Memory B cell (primary cell): Measurements from ENCODE around the gene SNX13.

Experiments
- ATAC-seq: fragments of 150-1000 bp; cut with Tn5 transposase; 2 replicates; pipeline ENCODE4 v1.10.0; 2021; ENCODE audit warnings: low read depth, mild to moderate bottlenecking, moderate library complexity
- DNase-seq, 2 donors: peaks; one replicate each; pipeline ENCODE4 v3.0.0; 2022; ENCODE audit warnings: low spot score in 2 of 2
- H3K27ac Mint-ChIP-seq: one replicate; pipeline ENCODE4 v1.8.0; 2022; ENCODE audit warnings: mild to moderate bottlenecking, moderate library complexity, mixed read lengths
- H3K27me3 Mint-ChIP-seq: one replicate; pipeline ENCODE4 v1.8.0; 2022; ENCODE audit warnings: mixed read lengths
- H3K36me3 Mint-ChIP-seq: one replicate; pipeline ENCODE4 v1.8.0; 2022; ENCODE audit warnings: mild to moderate bottlenecking, mixed read lengths
- H3K4me1 Mint-ChIP-seq: one replicate; pipeline ENCODE4 v1.8.0; 2022; ENCODE audit warnings: mixed read lengths
- H3K4me3 Mint-ChIP-seq: one replicate; pipeline ENCODE4 v1.8.0; 2022; ENCODE audit warnings: mild to moderate bottlenecking, moderate library complexity, mixed read lengths
- H3K9me3 Mint-ChIP-seq: one replicate; pipeline ENCODE4 v1.8.0; 2022; ENCODE audit warnings: mixed read lengths

SNX13 gene

GRCh38 chr7:17940302-17940883 lies at the start of gene SNX13:
Gene SNX13 (minus strand): TSS chr7:17940494. CDS start chr7:17940295, 199 bp downstream.
- Mint-ChIP-seq H3K4me1 (peaks cover 25% of the 10 kb centered on the region), H3K9me3 (no peaks in the 10 kb centered on the region), H3K27me3 (no peaks in the 10 kb centered on the region), H3K36me3 (peaks cover 2% of the 10 kb centered on the region), H3K27ac (peak within 1 kb of the TSS; percentile 100), H3K4me3 (peak within 1 kb of the TSS; percentile 100)
- DNase-seq (peak; percentile 83 to 84), ATAC-seq (peak; percentile 88)

- H3K27me3 Mint-ChIP-seq = peaks cover 4% of the 10 kb centered on the region
- no peak overlapping the region for H3K27ac Mint-ChIP-seq
- H3K9me3 Mint-ChIP-seq = no peaks in the 10 kb centered on the region
- H3K4me1 Mint-ChIP-seq = peaks cover 2% of the 10 kb centered on the region
- no peak overlapping the region for H3K4me3 Mint-ChIP-seq
- no peaks in the 10 kb centered on the region for H3K36me3 Mint-ChIP-seq
- ATAC-seq (no peak), DNase-seq (no peak)
Observed at GRCh38 chr7:17989546-17989945, 49.3 kb upstream of the SNX13 start.

GRCh38 chr7:17988858-17989257 lies 48.6 kb upstream of the SNX13 start:
- Mint-ChIP-seq H3K4me3 (no peak overlapping the region), H3K27me3 (peaks cover 4% of the 10 kb centered on the region), H3K4me1 (peaks cover 5% of the 10 kb centered on the region), H3K9me3 (no peaks in the 10 kb centered on the region), H3K27ac (no peak overlapping the region), H3K36me3 (no peaks in the 10 kb centered on the region)
- ATAC-seq (no peak), DNase-seq (no peak)

- H3K36me3 Mint-ChIP-seq = no peaks in the 10 kb centered on the region
- no peak overlapping the region for H3K4me3 Mint-ChIP-seq
- ATAC-seq (no peak), DNase-seq (no peak)
- H3K27me3 Mint-ChIP-seq = peaks cover 4% of the 10 kb centered on the region
- H3K27ac Mint-ChIP-seq = no peak overlapping the region
- H3K9me3 Mint-ChIP-seq = peaks cover under 1% of the 10 kb centered on the region
- H3K4me1 Mint-ChIP-seq = peaks cover 8% of the 10 kb centered on the region
Observed at GRCh38 chr7:17988141-17988540, 47.8 kb upstream of the SNX13 start.

- no peaks in the 10 kb centered on the region for H3K36me3 Mint-ChIP-seq
- no peaks in the 10 kb centered on the region for H3K27me3 Mint-ChIP-seq
- peaks cover 1% of the 10 kb centered on the region for H3K9me3 Mint-ChIP-seq
- DNase-seq (no peak), ATAC-seq (no peak)
- H3K4me3 Mint-ChIP-seq = no peak overlapping the region
- peaks cover 9% of the 10 kb centered on the region for H3K4me1 Mint-ChIP-seq
- no peak overlapping the region for H3K27ac Mint-ChIP-seq
Observed at GRCh38 chr7:17986851-17987250, 46.6 kb upstream of the SNX13 start.

- no peak for ATAC-seq
- H3K9me3 Mint-ChIP-seq = peaks cover 1% of the 10 kb centered on the region
- no peaks in the 10 kb centered on the region for H3K36me3 Mint-ChIP-seq
- no peak overlapping the region for H3K4me3 Mint-ChIP-seq
- no peak for DNase-seq
- no peaks in the 10 kb centered on the region for H3K27me3 Mint-ChIP-seq
- no peak overlapping the region for H3K27ac Mint-ChIP-seq
- H3K4me1 Mint-ChIP-seq = peaks cover 9% of the 10 kb centered on the region
Observed at GRCh38 chr7:17985473-17986239, 45.4 kb upstream of the SNX13 start.

GRCh38 chr7:17984288-17984687 lies 44.0 kb upstream of the SNX13 start:
- peak overlapping the region; percentile 63 for H3K27ac Mint-ChIP-seq
- no peaks in the 10 kb centered on the region for H3K36me3 Mint-ChIP-seq
- H3K4me3 Mint-ChIP-seq = no peak overlapping the region
- DNase-seq (no peak), ATAC-seq (no peak)
- H3K4me1 Mint-ChIP-seq = peaks cover 9% of the 10 kb centered on the region
- H3K27me3 Mint-ChIP-seq = no peaks in the 10 kb centered on the region
- H3K9me3 Mint-ChIP-seq = peaks cover 1% of the 10 kb centered on the region

- no peak overlapping the region for H3K4me3 Mint-ChIP-seq
- peaks cover 7% of the 10 kb centered on the region for H3K4me1 Mint-ChIP-seq
- DNase-seq = no peak
- no peaks in the 10 kb centered on the region for H3K27me3 Mint-ChIP-seq
- no peak for ATAC-seq
- H3K9me3 Mint-ChIP-seq = peaks cover 1% of the 10 kb centered on the region
- peak overlapping the region; percentile 81 for H3K27ac Mint-ChIP-seq
- H3K36me3 Mint-ChIP-seq = no peaks in the 10 kb centered on the region
Observed at GRCh38 chr7:17983221-17984062, 43.1 kb upstream of the SNX13 start.

GRCh38 chr7:17976952-17977351 lies 36.7 kb upstream of the SNX13 start:
- no peak for ATAC-seq
- no peaks in the 10 kb centered on the region for H3K4me1 Mint-ChIP-seq
- no peaks in the 10 kb centered on the region for H3K36me3 Mint-ChIP-seq
- no peaks in the 10 kb centered on the region for H3K27me3 Mint-ChIP-seq
- H3K4me3 Mint-ChIP-seq = no peak overlapping the region
- no peaks in the 10 kb centered on the region for H3K9me3 Mint-ChIP-seq
- H3K27ac Mint-ChIP-seq = no peak overlapping the region
- no peak for DNase-seq

- Mint-ChIP-seq H3K9me3 (no peaks in the 10 kb centered on the region), H3K27ac (no peak overlapping the region), H3K27me3 (peaks cover 4% of the 10 kb centered on the region), H3K4me3 (no peak overlapping the region), H3K36me3 (no peaks in the 10 kb centered on the region), H3K4me1 (no peaks in the 10 kb centered on the region)
- ATAC-seq (no peak), DNase-seq (no peak)
Observed at GRCh38 chr7:17971411-17971810, 31.1 kb upstream of the SNX13 start.

- no peak for ATAC-seq
- H3K27me3 Mint-ChIP-seq = peaks cover 7% of the 10 kb centered on the region
- no peak overlapping the region for H3K27ac Mint-ChIP-seq
Observed at GRCh38 chr7:17968791-17969715, 28.8 kb upstream of the SNX13 start.

GRCh38 chr7:17966706-17967105 lies 26.4 kb upstream of the SNX13 start:
- DNase-seq (no peak), ATAC-seq (no peak)
- Mint-ChIP-seq H3K36me3 (no peaks in the 10 kb centered on the region), H3K4me1 (no peaks in the 10 kb centered on the region), H3K27me3 (peaks cover 12% of the 10 kb centered on the region), H3K9me3 (no peaks in the 10 kb centered on the region), H3K4me3 (no peak overlapping the region), H3K27ac (no peak overlapping the region)

More at GRCh38 chr7:17968791-17969715, 28.8 kb upstream of the SNX13 start:
- H3K9me3 Mint-ChIP-seq = no peaks in the 10 kb centered on the region
- H3K36me3 Mint-ChIP-seq = no peaks in the 10 kb centered on the region
- H3K4me1 Mint-ChIP-seq = no peaks in the 10 kb centered on the region
- DNase-seq = no peak
- no peak overlapping the region for H3K4me3 Mint-ChIP-seq

GRCh38 chr7:17965603-17966002 lies 25.3 kb upstream of the SNX13 start:
- H3K4me3 Mint-ChIP-seq = no peak overlapping the region
- H3K27me3 Mint-ChIP-seq = peaks cover 12% of the 10 kb centered on the region
- no peak for DNase-seq
- H3K36me3 Mint-ChIP-seq = no peaks in the 10 kb centered on the region
- H3K4me1 Mint-ChIP-seq = no peaks in the 10 kb centered on the region
- no peak overlapping the region for H3K27ac Mint-ChIP-seq
- ATAC-seq = no peak
- no peaks in the 10 kb centered on the region for H3K9me3 Mint-ChIP-seq
